OCI-LY7 (cell line): ENCODE measurements around the gene KIAA1958. TPM values are rescaled to one million over a fixed set of nuclear protein-coding genes. Genes with fewer than 3 reads are reported as not detected.

Experiments
- BruUV-seq: library from RNA; stranded (reverse); fragments of 400-500 nt; replicated peaks from 2 replicates; lab custom pipeline; 2021; lab: Mats Ljungman, UMichigan
- CTCF ChIA-PET: fragments of 300-600 bp; sonication (Branson Sonifier 250); formaldehyde crosslinking; loops from one replicate; lab custom pipeline; 2022; ENCODE audit warnings: antibody characterized with exemption; ENCODE audit not compliant: unreplicated experiment; lab: Charles Lee
- POLR2A ChIA-PET: fragments of 300-600 bp; sonication (Branson Sonifier 250); formaldehyde crosslinking; loops from one replicate; lab custom pipeline; 2022; ENCODE audit warnings: antibody characterized with exemption; lab: Charles Lee
- DNase-seq: peaks from one replicate; pipeline ENCODE4 v3.0.0-alpha.2; 2015; ENCODE audit warnings: low spot score
- H2AFZ ChIP-seq: fragments of 200-600 bp; sonication (generic), shearing (Covaris generic); 2 replicates; pipeline ENCODE4 v1.6.1; 2014; ENCODE audit warnings: mild to moderate bottlenecking, antibody characterized with exemption, low read length, moderate library complexity
- H3K27ac ChIP-seq: fragments of 200-600 bp; sonication (generic); 2 replicates; pipeline ENCODE4 v1.5.1; 2014; ENCODE audit warnings: mixed run types, low read depth, mild to moderate bottlenecking, moderate library complexity, low read length, inconsistent platforms; ENCODE audit not compliant: poor library complexity, severe bottlenecking
- H3K36me3 ChIP-seq: fragments of 200-600 bp; sonication (generic); 2 replicates; pipeline ENCODE4 v1.6.1; 2014; ENCODE audit warnings: mild to moderate bottlenecking, antibody characterized with exemption, low read length, moderate library complexity, mixed read lengths; ENCODE audit not compliant: insufficient read depth
- H3K4me1 ChIP-seq: fragments of 200-600 bp; sonication (generic); 2 replicates; pipeline ENCODE4 v1.5.1; 2014; ENCODE audit warnings: mild to moderate bottlenecking, low read length; ENCODE audit not compliant: insufficient read depth, poor library complexity, severe bottlenecking
- H3K4me2 ChIP-seq: fragments of 200-600 bp; sonication (generic); 2 replicates; pipeline ENCODE4 v1.6.1; 2014; ENCODE audit warnings: mild to moderate bottlenecking, low read length
- H3K4me3 ChIP-seq: fragments of 200-600 bp; sonication (generic); 2 replicates; pipeline ENCODE4 v1.5.1; 2014; ENCODE audit warnings: mild to moderate bottlenecking, low read depth, low read length; ENCODE audit not compliant: poor library complexity, severe bottlenecking
- H3K79me2 ChIP-seq: fragments of 200-600 bp; sonication (generic); 2 replicates; pipeline ENCODE4 v1.6.1; 2016; ENCODE audit warnings: low read depth, mild to moderate bottlenecking, low read length, moderate library complexity, mixed read lengths; ENCODE audit not compliant: insufficient read depth
- H3K9me2 ChIP-seq: fragments of 200-600 bp; sonication (generic); 2 replicates; pipeline ENCODE4 v1.6.1; 2016; ENCODE audit warnings: mild to moderate bottlenecking, low read length, mixed read lengths; ENCODE audit not compliant: insufficient read depth
- H3K9me3 ChIP-seq: fragments of 200-600 bp; sonication (generic); 2 replicates; pipeline ENCODE4 v1.6.1; 2014; ENCODE audit warnings: mild to moderate bottlenecking, mixed run types, low read length, mixed read lengths
- H4K20me1 ChIP-seq: fragments of 200-600 bp; sonication (generic); 2 replicates; pipeline ENCODE4 v1.6.1; 2014; ENCODE audit warnings: mild to moderate bottlenecking, antibody characterized with exemption, low read length, moderate library complexity, mixed read lengths; ENCODE audit not compliant: insufficient read depth
- EZH2phosphoT487 ChIP-seq: fragments of 200-600 bp; sonication (generic); IDR thresholded peaks from 2 replicates; pipeline ENCODE4 v1.6.1; 2018; ENCODE audit warnings: low read depth, borderline replicate concordance, mild to moderate bottlenecking, mixed run types, antibody characterized with exemption, low read length, moderate library complexity, mixed read lengths
- intact Hi-C: fragments of 100-400 bp; cut with micrococcal nuclease; formaldehyde crosslinking; loops from one replicate; pipeline ENCODE4 v1.10.0; 2022; ENCODE audit not compliant: unreplicated experiment
- total RNA-seq, 2 experiments: library from RNA; depleted of rRNA in 1 of 2; stranded (reverse); fragments of >200 nt in 1 of 2; shearing (Covaris generic) in 1 of 2; gene quantifications; 2 replicates each; pipeline ENCODE4 v1.2.3, GENCODE V29; 2014 to 2022
- TF ChIP-seq, protein P1 (sequence below): fragments of 200-600 bp; sonication (generic); conservative IDR thresholded peaks from 2 replicates; pipeline ENCODE4 v1.5.1; 2014; ENCODE audit warnings: mild to moderate bottlenecking, antibody characterized with exemption, low read length, moderate library complexity, mixed read lengths

Gene KIAA1958
- total RNA-seq, 2 experiments from 2014 or later = 15.4 to 19.8 TPM

DNA sequence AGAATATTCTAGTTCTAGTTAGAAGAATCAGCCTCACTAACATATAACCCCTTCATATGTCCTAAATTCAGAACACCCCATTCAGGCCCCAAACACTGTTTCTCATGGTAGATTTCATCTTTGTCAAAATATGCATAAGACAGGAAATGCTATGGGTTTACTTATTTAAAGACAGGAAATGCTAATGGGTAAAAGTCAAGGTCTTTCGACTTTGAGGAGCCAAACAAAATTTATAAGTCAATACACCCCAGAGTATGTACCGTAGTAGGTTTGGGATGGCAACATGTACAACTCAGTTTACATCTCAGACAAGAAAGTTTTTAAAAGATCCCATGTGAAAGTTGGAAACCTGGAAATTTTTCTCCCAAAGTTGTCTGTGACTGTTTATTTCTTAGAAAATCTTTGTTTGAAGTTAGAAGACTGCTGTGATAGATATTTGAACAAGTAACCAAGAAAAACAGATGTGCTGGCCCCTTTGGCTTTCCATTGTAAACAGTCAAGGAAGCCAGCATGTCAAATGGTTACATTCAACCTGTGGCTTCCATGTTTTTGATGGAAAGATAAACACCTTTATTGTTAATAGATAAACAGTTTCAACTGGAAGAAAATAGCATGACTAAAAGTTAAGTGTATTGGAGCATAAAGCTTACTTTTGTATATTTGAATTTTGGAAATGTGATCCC, 129.1 kb downstream of the KIAA1958 start:
- TF ChIP-seq, protein P1, sequence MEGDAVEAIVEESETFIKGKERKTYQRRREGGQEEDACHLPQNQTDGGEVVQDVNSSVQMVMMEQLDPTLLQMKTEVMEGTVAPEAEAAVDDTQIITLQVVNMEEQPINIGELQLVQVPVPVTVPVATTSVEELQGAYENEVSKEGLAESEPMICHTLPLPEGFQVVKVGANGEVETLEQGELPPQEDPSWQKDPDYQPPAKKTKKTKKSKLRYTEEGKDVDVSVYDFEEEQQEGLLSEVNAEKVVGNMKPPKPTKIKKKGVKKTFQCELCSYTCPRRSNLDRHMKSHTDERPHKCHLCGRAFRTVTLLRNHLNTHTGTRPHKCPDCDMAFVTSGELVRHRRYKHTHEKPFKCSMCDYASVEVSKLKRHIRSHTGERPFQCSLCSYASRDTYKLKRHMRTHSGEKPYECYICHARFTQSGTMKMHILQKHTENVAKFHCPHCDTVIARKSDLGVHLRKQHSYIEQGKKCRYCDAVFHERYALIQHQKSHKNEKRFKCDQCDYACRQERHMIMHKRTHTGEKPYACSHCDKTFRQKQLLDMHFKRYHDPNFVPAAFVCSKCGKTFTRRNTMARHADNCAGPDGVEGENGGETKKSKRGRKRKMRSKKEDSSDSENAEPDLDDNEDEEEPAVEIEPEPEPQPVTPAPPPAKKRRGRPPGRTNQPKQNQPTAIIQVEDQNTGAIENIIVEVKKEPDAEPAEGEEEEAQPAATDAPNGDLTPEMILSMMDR = no peak
- no peak for TF ChIP-seq EZH2phosphoT487
- BruUV-seq = no TSS peak
- Histone ChIP-seq H2AFZ (no peak overlapping the region), H4K20me1 (no peaks in the 10 kb centered on the region), H3K27ac (no peak overlapping the region), H3K36me3 (no peaks in the 10 kb centered on the region), H3K79me2 (no peaks in the 10 kb centered on the region), H3K4me1 (no peaks in the 10 kb centered on the region), H3K9me2 (no peaks in the 10 kb centered on the region), H3K4me3 (no peak overlapping the region), H3K9me3 (no peaks in the 10 kb centered on the region), H3K4me2 (no peak overlapping the region)
- no peak for DNase-seq
- ChIA-PET POLR2A (no interaction called here), CTCF (no interaction called here)
- intact Hi-C loops = no loop called here

- Histone ChIP-seq H3K27ac (no peak overlapping the region), H3K9me2 (no peaks in the 10 kb centered on the region), H3K4me3 (no peak overlapping the region), H2AFZ (no peak overlapping the region), H3K4me1 (no peaks in the 10 kb centered on the region), H3K4me2 (no peak overlapping the region), H4K20me1 (no peaks in the 10 kb centered on the region), H3K79me2 (no peaks in the 10 kb centered on the region), H3K36me3 (no peaks in the 10 kb centered on the region), H3K9me3 (no peaks in the 10 kb centered on the region)
- intact Hi-C loops = no loop called here
- no TSS peak for BruUV-seq
- TF ChIP-seq, protein P1 = no peak
- no peak for TF ChIP-seq EZH2phosphoT487
- CTCF ChIA-PET = no interaction called here
- DNase-seq = no peak
- POLR2A ChIA-PET = no interaction called here
Measured at GRCh38 chr9:112617371-112617770, 130.7 kb downstream of the KIAA1958 start.

DNA sequence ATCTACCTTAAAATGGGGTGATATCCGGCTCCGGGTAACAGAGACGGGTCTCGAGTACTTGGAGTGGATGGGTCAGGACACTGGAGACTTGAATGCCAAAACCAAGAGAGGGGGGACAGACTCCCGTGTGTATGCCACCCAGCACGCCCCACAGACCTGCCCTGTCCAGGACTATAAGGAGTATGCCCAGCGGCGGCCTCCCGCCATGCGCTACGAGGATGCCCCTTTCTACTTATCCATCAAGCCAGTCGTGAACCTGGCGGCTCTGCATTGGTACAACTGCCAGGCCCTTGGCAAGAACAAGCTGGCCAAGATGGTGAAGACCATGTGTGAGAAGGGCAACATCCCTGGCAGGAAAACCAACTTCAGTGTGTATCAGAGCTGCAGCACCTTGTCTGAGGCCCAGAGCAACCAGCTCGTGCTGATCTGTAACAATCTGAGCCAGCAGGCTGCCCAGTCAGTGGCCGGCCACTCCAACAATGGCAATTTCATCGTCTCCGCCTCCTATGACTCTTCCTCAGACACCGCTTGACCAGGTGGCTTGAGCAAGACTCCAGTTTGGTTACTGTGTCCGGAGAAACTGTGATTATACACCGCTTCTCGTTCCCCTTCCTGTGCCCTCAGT, 131.9 kb downstream of the KIAA1958 start:
- Histone ChIP-seq H3K4me2 (no peak overlapping the region), H3K4me1 (no peaks in the 10 kb centered on the region), H3K36me3 (no peaks in the 10 kb centered on the region), H3K4me3 (no peak overlapping the region), H3K9me3 (no peaks in the 10 kb centered on the region), H2AFZ (no peak overlapping the region), H4K20me1 (no peaks in the 10 kb centered on the region), H3K27ac (no peak overlapping the region), H3K79me2 (no peaks in the 10 kb centered on the region), H3K9me2 (no peaks in the 10 kb centered on the region)
- BruUV-seq = no TSS peak
- intact Hi-C loops = no loop called here
- POLR2A ChIA-PET = interaction anchor here (1.4 kb wide), 1 partner anchor 9 kb away, joined by 3 read pairs; no protein-coding TSS in a partner anchor
- TF ChIP-seq, protein P1 = no peak
- no peak for TF ChIP-seq EZH2phosphoT487
- no peak for DNase-seq
- CTCF ChIA-PET = interaction anchor here (0.6 kb wide), 1 partner anchor 38 kb away, joined by 3 read pairs; no protein-coding TSS in a partner anchor
